Activated effector memory CD4-positive, alpha-beta T cell treated with Interleukin-2 at 50 U/mL for 16 hours (primary cell): ENCODE data around the gene ASTN2.

Source experiments
- DNase-seq: peaks from one replicate; pipeline ENCODE4 v3.0.0-alpha.2; 2020

Gene ASTN2

DNA sequence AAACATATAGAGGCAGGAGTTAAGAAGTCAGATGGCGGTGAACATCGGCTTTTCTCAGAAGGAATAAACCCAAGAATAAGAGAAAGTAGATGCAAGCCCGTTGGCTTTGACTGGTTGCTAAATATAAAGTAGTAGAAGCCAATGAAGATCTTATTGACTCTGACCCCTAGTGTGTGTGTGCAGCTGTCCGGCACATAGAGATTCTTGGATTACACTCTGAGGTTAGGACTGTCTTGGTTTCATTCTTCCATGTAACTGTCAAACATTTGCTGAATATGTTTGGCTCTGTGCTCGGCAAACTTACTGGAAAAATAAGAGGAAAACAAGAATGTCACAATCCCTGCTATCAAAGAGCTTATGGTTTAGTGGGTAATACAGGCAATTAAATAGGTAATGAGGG, 54.9 kb downstream of the ASTN2 start:
- no peak for DNase-seq

DNA sequence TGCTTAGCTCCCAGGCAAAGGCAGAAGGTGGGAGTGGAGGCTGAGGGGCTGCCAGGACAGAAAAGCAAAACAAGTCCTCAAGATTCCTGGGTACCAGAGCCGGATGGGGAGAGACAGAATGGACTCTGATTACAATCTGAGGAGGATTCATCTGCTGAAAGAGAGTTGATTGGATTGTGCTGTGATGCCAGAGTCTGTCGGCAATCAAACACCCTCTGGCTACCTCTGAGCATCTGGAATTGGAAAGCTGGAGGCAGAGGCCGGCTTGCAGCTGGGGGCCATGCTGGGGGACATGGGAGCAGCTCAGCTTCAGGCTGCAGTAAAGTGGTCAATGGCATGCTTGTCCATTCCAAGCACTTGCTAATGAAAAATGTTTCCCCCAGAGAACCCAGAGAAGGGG, 59.3 kb downstream of the ASTN2 start:
- DNase-seq = no peak

DNA sequence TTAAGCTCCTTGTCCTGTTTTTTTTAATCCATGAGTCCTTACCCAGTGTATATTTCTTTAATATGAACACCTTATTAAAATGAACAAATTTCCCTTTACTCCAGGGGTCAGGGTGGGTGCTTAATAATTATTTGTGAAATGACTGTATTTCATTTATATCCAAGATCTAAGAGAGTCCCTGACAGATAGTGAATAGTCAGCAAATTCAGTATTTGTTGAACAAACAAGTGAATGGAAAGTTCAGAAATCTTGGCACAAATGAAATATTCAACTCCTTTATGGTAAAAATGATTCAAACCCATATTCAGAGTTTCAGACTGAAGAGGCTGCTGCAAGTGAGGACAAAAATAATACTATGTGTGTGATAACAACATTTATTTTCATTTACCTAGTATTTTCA, 59.9 kb downstream of the ASTN2 start:
- DNase-seq = no peak

DNA sequence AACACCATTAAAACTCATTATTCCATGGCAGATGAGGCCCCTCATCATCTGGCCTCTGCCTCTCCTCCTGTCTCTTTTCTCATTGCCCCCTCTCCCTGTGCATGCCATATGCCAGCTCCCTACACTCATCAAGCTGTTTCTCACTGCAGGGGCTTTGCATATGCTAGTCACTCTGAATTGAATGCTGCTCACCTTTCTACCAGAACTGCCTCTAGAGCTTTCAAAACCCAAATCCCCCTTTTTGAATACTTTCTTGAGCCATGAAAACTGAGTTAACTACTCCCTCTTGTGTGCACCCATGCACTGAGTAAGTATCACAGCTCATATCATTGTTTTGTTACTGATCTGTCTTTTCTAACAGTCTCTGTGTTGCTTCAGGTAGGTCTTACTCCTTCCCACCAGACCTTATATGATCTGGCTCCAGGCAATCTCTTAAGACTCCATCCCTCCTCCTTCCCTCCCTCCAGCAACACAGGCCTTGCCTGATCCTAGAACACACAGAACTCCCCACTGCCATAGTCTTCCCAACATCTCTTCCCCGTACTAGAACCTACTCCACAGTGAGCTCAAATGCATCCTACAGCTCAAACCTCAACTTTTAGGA, 60.5 kb downstream of the ASTN2 start:
- DNase-seq = no peak

DNA sequence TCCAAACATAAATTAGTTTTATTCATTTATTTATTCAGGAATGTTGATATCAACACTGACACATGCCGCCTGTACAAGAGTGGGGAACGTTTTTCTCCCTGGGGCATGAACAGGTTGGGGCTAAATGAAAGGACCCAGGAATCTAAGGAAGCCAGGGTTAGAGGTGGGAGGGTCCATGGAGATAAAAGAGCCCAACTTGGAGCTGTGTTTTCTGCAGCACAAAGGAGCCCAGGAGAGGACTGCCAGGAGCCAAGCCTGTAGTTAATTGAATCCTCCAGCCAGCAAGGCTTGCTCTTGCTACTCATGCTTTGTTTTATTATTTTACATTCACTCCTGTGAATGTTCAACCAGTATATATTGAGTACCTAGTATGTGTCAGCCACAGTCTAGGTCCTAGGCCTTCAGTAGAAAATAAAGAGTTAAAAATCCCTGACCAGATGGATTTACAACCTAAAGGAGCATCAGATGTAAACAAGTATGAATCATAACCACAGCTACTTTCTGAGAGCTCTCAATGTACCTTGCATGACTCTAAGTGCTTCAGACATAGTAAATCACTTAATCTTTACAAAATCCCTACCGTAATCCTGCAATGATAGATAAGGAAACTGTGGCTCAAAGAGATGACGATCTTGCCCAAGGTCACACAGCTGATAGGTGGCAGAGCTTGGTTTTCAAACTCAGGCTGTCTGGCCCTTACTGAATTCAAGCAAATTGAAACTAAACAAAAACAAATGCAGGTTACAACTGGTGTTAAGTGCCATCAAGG, 69.8 kb downstream of the ASTN2 start:
- DNase-seq = no peak

DNA sequence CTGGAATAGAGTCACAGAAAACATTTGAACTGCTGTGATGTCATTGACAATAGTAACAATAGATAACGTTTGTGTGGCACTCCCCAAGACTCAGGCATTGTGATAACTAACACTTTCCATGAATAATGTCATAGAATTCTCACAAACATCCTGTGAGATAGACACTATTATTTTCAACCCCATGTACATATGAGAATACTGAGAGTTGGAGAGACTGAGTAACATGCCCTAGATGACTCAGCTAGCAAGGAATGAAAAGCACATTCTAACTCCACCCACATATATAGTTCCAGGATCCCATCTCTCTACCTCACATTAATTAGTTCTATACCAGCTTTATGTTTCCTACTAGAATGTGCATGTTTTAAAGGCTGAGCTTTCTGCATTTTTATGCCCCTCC, 71.4 kb downstream of the ASTN2 start:
- no peak for DNase-seq

DNA sequence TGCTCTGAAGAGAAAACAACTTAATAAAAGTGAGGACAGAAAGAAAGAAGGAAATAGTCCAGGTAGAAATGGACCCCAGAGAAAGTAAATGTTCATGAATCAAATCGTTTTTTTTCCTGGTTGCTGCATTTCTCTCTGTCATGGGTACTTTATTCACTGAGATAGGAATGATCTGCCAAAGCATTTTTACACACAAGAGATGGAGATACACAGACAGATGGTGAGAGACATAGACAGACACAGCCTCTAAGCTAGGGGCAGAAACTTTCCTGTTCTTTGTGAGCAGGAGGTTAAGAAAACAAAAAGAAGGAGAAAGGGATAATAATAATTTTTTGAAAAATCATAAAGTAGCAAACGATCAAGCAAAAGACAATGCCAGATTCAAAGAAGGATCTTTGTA, 73.7 kb downstream of the ASTN2 start:
- DNase-seq = no peak

DNA sequence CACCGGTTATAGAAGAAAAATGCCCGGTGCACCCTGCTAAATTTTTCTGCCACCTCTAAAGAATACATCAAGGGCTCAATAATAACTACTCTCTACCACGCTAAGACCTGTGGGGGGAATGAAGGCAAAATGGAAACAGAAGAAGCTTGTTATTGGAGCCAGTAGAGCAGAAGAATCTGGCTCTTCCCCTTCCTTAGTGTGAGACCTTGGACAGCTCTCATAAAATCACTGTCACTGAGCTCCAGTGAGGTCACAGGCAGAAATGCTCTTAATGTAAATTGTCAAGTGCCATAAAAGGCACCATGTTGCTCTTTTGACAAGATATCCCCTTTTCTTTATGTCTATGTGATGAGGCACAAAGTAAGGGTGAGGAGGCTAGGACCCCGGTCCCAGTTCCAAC, 74.4 kb downstream of the ASTN2 start:
- DNase-seq = no peak

DNA sequence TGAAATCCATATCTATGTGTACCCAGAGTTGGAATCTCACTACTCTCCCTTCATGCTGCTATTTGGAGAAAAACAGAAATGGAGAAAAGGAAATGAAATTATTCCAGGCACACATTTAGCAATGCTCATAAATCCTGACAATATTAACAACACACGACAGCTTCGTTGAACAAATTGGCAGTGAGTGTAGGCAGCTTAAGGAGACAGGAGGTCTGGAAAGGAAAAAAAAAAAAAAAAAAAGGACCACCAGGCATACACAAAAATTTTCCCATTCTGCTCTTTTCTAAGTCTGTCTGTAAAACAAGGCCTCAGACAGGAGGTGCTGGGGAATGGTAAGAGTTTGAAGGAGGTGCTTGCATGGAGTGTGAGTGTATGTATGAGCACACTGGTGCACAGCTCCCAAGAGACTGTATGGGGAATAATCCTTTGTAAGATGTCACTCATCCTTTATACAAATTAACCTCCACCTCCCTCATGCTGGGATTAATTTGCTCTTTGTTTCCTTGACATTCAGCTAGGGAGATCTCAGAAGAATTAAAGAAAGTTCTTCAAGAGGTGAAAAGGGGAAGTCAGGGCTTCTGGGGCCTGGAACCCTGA, 78.9 kb downstream of the ASTN2 start:
- no peak for DNase-seq

DNA sequence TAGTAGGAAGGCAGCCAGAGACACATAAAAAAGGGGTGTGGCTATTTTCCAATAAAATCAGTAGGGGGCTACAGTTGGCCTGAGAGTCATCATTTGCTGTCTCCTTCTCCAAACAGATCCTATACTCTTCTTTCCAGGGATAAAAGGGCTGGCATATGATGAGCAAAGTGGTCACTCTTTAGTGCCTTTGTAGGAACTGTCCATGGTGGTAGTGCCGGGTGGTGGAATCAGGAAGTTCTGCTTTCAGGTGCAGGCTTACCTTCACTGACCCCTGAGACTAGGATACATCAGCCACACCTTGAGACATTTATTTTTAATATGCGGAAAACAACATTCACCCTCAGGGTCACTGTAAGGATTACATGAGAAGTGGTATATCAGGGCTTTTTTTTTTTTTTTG, 80.8 kb downstream of the ASTN2 start:
- DNase-seq = no peak

DNA sequence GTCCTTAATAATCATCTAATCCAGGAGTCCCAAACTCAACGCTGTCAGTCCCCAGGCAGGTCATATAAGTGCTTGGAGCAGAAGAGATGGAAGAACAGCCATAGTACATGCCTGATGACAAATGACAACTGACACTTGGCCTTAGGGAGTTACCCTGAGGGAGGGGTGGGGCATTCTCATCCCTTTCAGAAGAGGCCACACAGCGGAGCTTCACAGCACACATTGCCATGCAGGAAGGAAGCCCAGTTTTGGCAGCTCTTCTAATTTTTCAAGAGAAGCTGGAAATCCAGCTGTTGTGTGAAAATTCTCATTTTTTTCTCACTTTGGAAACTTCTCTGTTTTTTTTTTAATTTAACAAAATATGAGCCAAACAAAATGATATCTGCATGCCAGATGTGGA, 89.0 kb downstream of the ASTN2 start:
- DNase-seq = no peak

DNA sequence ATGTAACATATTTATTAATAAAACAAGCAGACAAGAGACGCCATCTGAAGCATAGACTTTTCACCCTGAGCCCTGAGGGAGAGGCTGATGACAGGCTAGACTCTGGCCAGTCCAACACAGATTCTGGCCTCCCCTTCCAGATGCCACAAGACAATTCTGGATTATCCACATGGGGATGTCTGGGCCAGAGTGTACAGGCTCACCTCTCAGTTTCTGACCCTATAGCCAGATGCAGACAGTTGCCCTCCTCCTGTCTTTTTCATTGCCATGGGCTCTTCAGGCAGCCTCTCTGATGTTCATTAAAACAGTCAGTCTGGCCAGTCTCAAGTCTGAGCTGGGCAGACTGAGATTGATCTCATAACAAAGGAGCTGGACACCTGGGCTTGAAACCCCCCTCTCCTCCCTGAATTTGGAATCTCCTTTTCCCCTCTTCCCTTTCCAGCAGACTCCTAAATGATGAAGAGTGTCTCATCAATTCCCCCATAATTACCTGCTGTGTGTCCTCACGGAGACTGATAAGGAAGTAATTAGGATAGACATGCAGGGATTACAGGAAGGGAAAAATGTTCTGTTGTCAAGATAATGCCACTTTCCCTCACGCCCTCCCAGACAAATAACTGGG, 89.6 kb downstream of the ASTN2 start:
- no peak for DNase-seq

DNA sequence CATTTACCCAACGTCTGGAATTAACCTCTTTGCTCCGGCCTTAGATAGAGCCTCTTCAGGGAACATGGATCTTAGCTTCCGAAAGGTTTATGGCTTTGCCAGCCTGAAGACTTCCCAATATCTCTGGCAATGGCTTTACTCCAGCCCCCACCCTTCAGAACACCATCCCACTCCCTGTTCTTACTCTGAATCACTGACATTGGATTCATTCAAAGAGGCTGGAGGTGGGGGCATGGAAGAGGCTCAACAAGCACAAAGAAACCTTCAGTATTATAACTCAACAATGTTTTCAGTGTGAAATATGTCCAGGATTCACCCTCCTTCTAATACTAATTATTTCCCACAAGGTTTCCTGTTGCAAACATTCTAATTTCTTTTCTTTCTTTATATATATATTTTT, 91.5 kb downstream of the ASTN2 start:
- no peak for DNase-seq

DNA sequence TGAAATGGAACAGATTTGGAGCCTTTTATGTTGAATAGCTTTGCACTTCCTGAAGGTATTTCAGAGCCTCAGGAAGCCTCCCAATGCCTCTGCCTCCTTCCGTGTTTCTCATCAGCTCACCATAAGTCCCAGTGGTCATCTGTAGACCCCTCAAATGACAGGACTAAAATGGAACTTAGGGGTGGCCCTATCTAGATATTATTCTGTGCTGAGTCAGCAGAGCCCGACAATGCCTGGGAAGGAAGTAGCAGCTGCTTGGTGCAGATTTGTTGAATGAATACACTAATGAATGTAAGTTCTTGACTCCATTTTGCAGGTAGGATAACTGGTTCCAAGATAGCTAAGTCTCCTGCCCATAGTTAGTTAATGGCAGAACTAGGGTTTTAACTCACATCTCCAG, 97.7 kb downstream of the ASTN2 start:
- no peak for DNase-seq

DNA sequence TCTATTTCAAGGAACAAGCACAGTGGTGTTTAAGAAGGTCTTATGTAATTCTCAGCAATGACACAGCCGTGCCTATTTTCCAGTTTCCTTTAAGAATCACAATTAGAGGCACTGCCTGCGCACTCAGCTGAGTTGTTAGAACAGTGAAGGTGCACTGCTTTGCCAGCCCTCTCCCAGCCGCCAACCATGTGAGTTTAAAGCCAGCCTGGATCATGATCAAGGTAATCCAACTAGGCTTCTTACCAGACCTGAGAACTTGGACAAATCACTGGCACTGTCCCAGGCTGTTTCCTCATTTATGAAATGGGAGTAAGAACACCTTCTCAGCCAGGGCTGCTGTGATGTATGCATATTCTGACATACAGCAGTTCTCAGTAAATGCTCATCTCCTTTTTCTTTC, 99.6 kb downstream of the ASTN2 start:
- DNase-seq = no peak

DNA sequence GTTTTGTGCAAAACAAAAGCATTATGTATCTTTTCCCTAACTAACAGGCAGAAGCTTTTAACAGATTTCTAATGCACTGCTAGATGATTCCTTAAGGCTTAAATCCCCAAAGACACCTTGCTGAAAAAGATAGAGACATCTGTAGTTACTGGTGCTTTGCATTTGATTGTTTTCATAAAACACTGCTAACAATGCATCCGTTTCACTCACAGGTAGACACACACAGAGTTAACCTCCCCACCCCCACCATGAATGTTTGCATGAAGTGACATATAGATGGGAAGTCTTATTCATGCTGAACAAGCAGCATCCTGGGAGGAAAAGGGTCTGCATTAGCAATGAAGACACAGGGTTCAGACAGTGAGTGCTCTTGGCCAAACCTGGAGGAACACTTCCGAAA, 100.9 kb downstream of the ASTN2 start:
- no peak for DNase-seq

DNA sequence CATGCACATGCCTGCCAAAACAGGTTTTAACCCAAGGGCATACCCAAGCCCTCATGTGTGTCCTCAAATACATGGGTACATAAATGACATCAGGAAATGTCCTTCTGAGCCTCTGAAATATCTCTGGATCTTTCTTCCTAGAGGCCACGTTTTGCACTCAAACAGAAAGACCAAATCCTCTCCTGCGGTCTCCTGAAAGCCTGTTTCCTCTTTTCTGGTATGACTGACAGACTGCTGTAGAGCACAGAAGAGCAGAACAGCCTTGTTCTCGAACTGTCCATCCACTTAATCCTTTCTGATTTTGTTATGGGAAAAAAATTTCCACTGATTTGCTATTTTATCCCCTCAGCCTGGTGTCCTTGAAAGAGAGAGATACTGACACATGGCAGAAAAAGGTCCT, 107.2 kb downstream of the ASTN2 start:
- no peak for DNase-seq

DNA sequence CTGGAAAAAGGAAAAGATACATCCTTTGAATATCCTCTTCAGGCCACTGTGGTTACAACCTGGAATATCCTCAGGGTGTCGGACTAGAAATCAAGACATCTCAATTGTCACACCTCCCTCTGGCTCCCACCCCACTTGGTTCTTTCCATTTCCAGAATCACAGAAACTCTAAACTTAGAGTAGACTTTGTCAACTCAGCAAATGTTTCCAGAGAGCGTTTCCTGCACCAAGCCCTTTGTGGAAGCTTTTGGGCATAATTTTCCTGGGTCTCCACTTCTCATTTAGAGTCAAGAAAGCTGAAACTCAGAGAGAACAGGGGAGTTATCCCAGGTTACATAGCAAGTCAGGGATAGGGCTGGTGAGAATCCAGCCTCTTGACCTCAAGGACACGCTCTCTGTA, 108.8 kb downstream of the ASTN2 start:
- no peak for DNase-seq

DNA sequence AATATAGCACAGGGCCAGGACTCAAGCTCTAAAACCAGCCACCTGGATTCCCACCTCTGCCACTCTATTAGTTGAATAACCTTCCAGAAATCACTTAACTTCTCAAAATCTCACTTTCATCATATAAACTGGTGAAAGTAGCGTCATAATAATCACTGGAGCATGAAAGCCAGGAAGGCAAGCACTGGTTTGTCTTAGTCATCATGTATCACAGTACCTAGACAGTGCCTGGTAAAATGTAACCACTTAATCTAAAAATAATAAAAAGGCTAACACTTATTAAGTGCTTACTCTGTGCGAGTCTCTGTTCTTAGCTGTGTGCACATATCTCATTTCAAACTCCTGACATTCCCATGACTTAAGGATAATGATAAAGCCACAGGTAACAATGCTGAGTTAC, 109.4 kb downstream of the ASTN2 start:
- no peak for DNase-seq

DNA sequence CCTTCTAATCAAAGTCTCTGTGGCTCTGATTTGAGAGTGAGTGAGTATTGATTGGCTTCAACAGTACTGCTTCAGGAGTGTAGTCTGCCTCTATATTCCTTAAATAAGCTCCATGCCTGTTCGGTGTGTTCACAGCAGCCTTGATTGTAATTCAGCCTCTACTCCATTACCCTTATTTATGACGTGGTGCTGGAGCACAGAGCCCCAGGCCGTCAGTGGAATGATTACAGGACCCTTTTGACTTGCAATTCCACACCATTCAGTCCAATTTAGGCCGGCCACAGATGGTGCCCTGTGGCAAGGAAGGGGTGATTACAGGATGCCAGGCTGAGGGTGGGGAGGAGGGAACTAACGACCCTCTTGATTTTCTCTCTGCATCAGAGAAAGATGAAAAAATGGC, 110.3 kb downstream of the ASTN2 start:
- no peak for DNase-seq

DNA sequence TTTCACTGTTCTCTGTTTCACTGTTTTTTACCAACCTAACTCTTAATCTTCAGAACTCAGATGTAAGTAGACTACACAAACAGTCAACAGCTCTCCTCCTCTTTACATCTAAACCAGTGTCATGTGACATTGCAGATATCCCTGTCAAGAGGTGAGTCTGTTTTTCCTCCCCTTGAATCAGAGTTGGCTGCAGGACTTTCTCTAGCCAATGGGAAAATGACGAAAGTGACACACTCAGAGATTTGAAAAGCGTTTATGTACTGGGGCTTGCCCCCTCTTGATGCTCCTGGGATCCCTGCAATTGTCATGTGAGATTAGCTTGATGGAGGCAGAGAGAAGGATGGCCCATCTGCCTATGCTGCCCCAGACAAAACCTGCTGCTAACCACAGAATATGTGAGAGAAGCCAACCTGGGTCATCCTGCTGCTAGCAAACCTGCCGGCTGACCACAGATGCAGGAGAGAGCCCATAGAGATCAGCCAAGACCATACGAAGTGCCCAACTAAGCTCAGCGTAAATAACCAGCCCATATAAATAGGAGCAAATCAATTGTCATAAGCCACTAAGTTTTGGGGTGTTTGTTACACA, 111.1 kb downstream of the ASTN2 start:
- no peak for DNase-seq

DNA sequence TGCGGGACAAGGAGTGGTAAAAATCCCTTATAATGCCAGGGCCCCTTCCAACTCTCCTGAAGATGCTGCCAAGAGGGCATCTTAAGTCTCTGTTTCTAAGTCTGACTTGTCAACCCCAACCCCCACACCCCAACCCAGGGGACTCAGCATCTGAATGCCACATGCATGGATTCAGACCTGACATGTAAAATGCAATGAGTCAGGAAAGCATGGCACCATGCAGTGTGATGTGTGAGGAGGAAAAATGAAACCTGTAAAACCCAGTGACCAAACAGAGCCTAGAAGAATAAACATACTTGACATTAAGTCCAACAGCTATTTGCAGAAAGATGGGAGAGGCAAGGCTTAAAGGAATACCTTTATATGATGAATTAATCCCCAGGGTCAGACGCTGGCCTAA, 112.4 kb downstream of the ASTN2 start:
- DNase-seq = no peak

DNA sequence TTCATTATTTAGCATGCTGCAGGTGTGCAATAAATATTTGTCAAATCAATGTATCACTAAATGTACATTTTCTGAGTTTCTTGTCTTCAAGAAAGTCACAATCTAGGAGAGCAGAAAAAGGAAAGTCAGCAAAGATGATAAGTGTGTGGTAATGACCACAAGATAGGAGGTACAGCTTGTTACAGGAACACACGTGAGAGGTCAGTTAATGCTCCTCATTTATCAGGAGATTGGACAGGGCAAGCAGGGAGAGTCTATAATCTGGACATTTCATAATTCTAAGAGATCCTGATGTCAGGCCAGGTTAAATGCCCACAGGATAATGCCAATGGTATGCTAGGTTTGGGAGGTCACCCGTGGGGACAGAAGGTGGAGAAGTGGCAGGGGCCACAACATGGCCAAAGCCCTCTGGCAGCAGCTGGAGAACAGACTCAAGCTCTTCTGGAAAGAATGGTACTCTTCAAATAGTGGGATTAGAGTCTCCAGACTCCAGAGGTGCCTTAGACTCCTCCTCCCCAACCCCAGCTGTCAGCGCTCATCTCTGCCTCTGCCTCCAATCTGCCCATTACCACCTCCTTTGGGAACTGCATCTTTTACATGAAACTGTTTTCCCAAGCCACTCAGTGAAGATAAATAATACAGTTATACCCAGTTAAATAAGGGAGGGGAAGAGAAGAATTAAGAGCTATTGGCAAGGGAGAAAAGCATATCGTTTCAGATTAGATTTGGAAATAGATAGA, 114.3 kb downstream of the ASTN2 start:
- DNase-seq = no peak
